Neuronal stem cell (in vitro differentiated cells): ENCODE data around the gene EIF4E1B.
A peak's percentile ranks its signal among the peaks of the same experiment; 100 is the strongest.
"Not testable (repeated sequence)": the region's sequence is repeated elsewhere in the genome, so short reads cannot be mapped to it uniquely, and the experiment has no call there.

Experiments
- DNase-seq: peaks from one replicate; pipeline ENCODE4 v3.0.0-alpha.2; 2013; ENCODE audit warnings: low spot score
- H2AFZ ChIP-seq: one replicate; pipeline ENCODE4 v1.6.1; 2013; ENCODE audit warnings: mild to moderate bottlenecking, low read length, inconsistent platforms
- H2AK5ac ChIP-seq: 2 replicates; pipeline ENCODE4 v1.6.1; 2013; ENCODE audit warnings: low read depth, mild to moderate bottlenecking, inconsistent platforms, low read length, moderate library complexity, mixed read lengths
- H2BK120ac ChIP-seq: 2 replicates; pipeline ENCODE4 v1.6.1; 2013; ENCODE audit warnings: low read depth, mild to moderate bottlenecking, inconsistent platforms, low read length, moderate library complexity, mixed read lengths
- H2BK12ac ChIP-seq: one replicate; pipeline ENCODE4 v1.6.1; 2013; ENCODE audit warnings: low read length, inconsistent platforms
- H2BK15ac ChIP-seq: 2 replicates; pipeline ENCODE4 v1.6.1; 2013; ENCODE audit warnings: mild to moderate bottlenecking, low read length, inconsistent platforms, mixed read lengths
- H2BK5ac ChIP-seq: one replicate; pipeline ENCODE4 v1.6.1; 2013; ENCODE audit warnings: inconsistent platforms, mild to moderate bottlenecking, low read length, moderate library complexity
- H3K14ac ChIP-seq: one replicate; pipeline ENCODE4 v1.6.1; 2013; ENCODE audit warnings: low read length, inconsistent platforms
- H3K18ac ChIP-seq: 2 replicates; pipeline ENCODE4 v1.6.1; 2013; ENCODE audit warnings: low read length, inconsistent platforms
- H3K23ac ChIP-seq: 2 replicates; pipeline ENCODE4 v1.6.1; 2013; ENCODE audit warnings: low read depth, mild to moderate bottlenecking, mixed read lengths, low read length, inconsistent platforms; ENCODE audit not compliant: poor library complexity
- H3K27ac ChIP-seq: replicated peaks from 3 replicates; pipeline ENCODE4 v1.5.1; 2013; ENCODE audit warnings: low read length, inconsistent platforms
- H3K27me3 ChIP-seq, 3 experiments: 2 replicates each; pipeline ENCODE4 v1.6.1; 2013; ENCODE audit warnings: low read length in 3 of 3, mild to moderate bottlenecking in 2 of 3, inconsistent platforms in 1 of 3, low read depth in 1 of 3, mixed read lengths in 1 of 3, moderate library complexity in 1 of 3; ENCODE audit not compliant: control insufficient read depth in 3 of 3, insufficient read depth in 3 of 3
- H3K36me3 ChIP-seq, 2 donors: replicated peaks in 1 of 2; 2 replicates each; pipeline ENCODE4 v1.6.1; 2013; ENCODE audit warnings: low read length in 2 of 2; ENCODE audit not compliant: control insufficient read depth in 2 of 2, insufficient read depth in 2 of 2
- H3K4ac ChIP-seq: 2 replicates; pipeline ENCODE4 v1.6.1; 2013; ENCODE audit warnings: inconsistent platforms, mild to moderate bottlenecking, low read length, moderate library complexity
- H3K4me1 ChIP-seq, 2 donors: 1 replicate in 1 of 2; 2 replicates in 1 of 2; pipeline ENCODE4 v1.6.1; 2013; ENCODE audit warnings: low read length in 2 of 2, low read depth in 1 of 2; ENCODE audit not compliant: control insufficient read depth in 2 of 2, insufficient read depth in 1 of 2
- H3K4me2 ChIP-seq: one replicate; pipeline ENCODE4 v1.6.1; 2013; ENCODE audit warnings: mild to moderate bottlenecking, low read length, inconsistent platforms; ENCODE audit not compliant: insufficient read depth, poor library complexity, severe bottlenecking
- H3K4me3 ChIP-seq, 2 donors: 2 replicates each; pipeline ENCODE4 v1.5.1; 2013; ENCODE audit warnings: low read length in 2 of 2, mild to moderate bottlenecking in 2 of 2, inconsistent platforms in 1 of 2, moderate library complexity in 1 of 2
- H3K79me1 ChIP-seq: one replicate; pipeline ENCODE4 v1.6.1; 2013; ENCODE audit warnings: low read depth, mild to moderate bottlenecking, inconsistent platforms, low read length, moderate library complexity
- H3K9ac ChIP-seq: one replicate; pipeline ENCODE4 v1.6.1; 2013; ENCODE audit warnings: mild to moderate bottlenecking, low read depth, low read length, inconsistent platforms; ENCODE audit not compliant: poor library complexity
- H3K9me3 ChIP-seq, 2 donors: replicated peaks in 1 of 2; 2 replicates each; pipeline versions ENCODE3 to v1.6.1; 2013; ENCODE audit warnings: low read length in 2 of 2, mild to moderate bottlenecking in 2 of 2, inconsistent platforms in 1 of 2, low read depth in 1 of 2, mixed read lengths in 1 of 2, moderate library complexity in 1 of 2; ENCODE audit not compliant: control insufficient read depth in 2 of 2, insufficient read depth in 1 of 2
- H4K8ac ChIP-seq: one replicate; pipeline ENCODE4 v1.6.1; 2013; ENCODE audit warnings: low read depth, mild to moderate bottlenecking, inconsistent platforms, low read length, moderate library complexity
- H4K91ac ChIP-seq: one replicate; pipeline ENCODE4 v1.6.1; 2013; ENCODE audit warnings: low read length, low read depth, mild to moderate bottlenecking, inconsistent platforms; ENCODE audit not compliant: poor library complexity
- WGBS, 2 donors: extraction: QIAGEN DNeasy Blood & Tissue Kit; methylation state at CpG; one replicate each; pipeline ENCODE4 v1.1.7; 2013; ENCODE audit warnings: missing lambda C conversion rate in 2 of 2, mixed read lengths in 1 of 2; ENCODE audit not compliant: insufficient read length in 2 of 2, insufficient replicate concordance in 1 of 2; ENCODE audit errors: extremely low coverage in 2 of 2; 5-methylcytosine and 5-hydroxymethylcytosine counted together

Gene EIF4E1B

GRCh38 chr5:176588297-176588696, 42.2 kb upstream of the EIF4E1B start:
- Histone ChIP-seq H3K14ac (no peak overlapping the region), H4K91ac (no peak overlapping the region), H3K27me3 (peaks cover 0 to 2% (median 0%) of the 10 kb centered on the region in 3 experiments), H3K27ac (no peak overlapping the region), H2BK15ac (no peak overlapping the region), H2AK5ac (no peak overlapping the region), H3K4ac (no peak overlapping the region), H3K4me2 (no peak overlapping the region), H3K4me1 (no peaks in the 10 kb centered on the region), H3K4me3 (peak overlapping the region in 1 of 2 donors; percentile 11), H4K8ac (no peak overlapping the region), H3K18ac (no peak overlapping the region), H3K79me1 (peaks cover 3% of the 10 kb centered on the region), H3K9me3 (peaks cover 15 to 18% of the 10 kb centered on the region in 2 donors), H2AFZ (no peak overlapping the region), H2BK5ac (no peak overlapping the region), H3K23ac (no peak overlapping the region), H3K36me3 (peaks cover 3 to 22% of the 10 kb centered on the region in 2 donors), H2BK12ac (no peak overlapping the region), H2BK120ac (no peak overlapping the region), H3K9ac (no peak overlapping the region)
- DNase-seq = no peak

- Histone ChIP-seq H4K91ac (no peak overlapping the region), H2BK12ac (no peak overlapping the region), H3K4me3 (no peak overlapping the region), H3K14ac (no peak overlapping the region), H3K4me2 (no peak overlapping the region), H3K27ac (no peak overlapping the region), H3K9ac (no peak overlapping the region), H3K18ac (peak overlapping the region; percentile 27), H3K27me3 (peaks cover 0 to 2% (median 0%) of the 10 kb centered on the region in 3 experiments), H4K8ac (no peak overlapping the region), H3K23ac (no peak overlapping the region), H3K4me1 (no peaks in the 10 kb centered on the region), H3K36me3 (peaks cover 3 to 22% of the 10 kb centered on the region in 2 donors), H2BK15ac (no peak overlapping the region), H3K4ac (no peak overlapping the region), H2AK5ac (no peak overlapping the region), H3K79me1 (peaks cover 3% of the 10 kb centered on the region), H2BK120ac (no peak overlapping the region), H2AFZ (no peak overlapping the region), H2BK5ac (no peak overlapping the region), H3K9me3 (peaks cover 15 to 18% of the 10 kb centered on the region in 2 donors)
- no peak for DNase-seq
- WGBS, 2 donors = no CpG with 5 or more reads among the region's 31 CpGs
These were observed 41.3 kb upstream of the EIF4E1B start for GRCh38 chr5:176589039-176589769.

- Histone ChIP-seq H2BK5ac (no peak overlapping the region), H2AFZ (no peak overlapping the region), H3K36me3 (peaks cover 3 to 25% of the 10 kb centered on the region in 2 donors), H3K4ac (no peak overlapping the region), H4K91ac (no peak overlapping the region), H3K14ac (peak overlapping the region; percentile 75), H2BK15ac (no peak overlapping the region), H2BK120ac (no peak overlapping the region), H3K23ac (peak overlapping the region; percentile 52), H3K4me2 (no peak overlapping the region), H2BK12ac (no peak overlapping the region), H3K79me1 (no peaks in the 10 kb centered on the region), H3K4me1 (no peaks in the 10 kb centered on the region), H3K9me3 (peaks cover 10 to 11% of the 10 kb centered on the region in 2 donors), H3K27ac (no peak overlapping the region), H2AK5ac (no peak overlapping the region), H3K18ac (no peak overlapping the region), H3K9ac (no peak overlapping the region), H3K27me3 (peaks cover 0 to 2% (median 0%) of the 10 kb centered on the region in 3 experiments), H3K4me3 (no peak overlapping the region), H4K8ac (no peak overlapping the region)
- no CpG with 5 or more reads among the region's 17 CpGs for WGBS, 2 donors
- no peak for DNase-seq
These were observed 40.3 kb upstream of the EIF4E1B start for GRCh38 chr5:176590035-176590717.

GRCh38 chr5:176591667-176592066, 38.8 kb upstream of the EIF4E1B start:
- H3K4me1 ChIP-seq, H2AFZ ChIP-seq, H3K27ac ChIP-seq, DNase-seq, H3K4me2 ChIP-seq, H4K8ac ChIP-seq, H2BK5ac ChIP-seq, H2BK12ac ChIP-seq, H4K91ac ChIP-seq, H3K79me1 ChIP-seq, H3K23ac ChIP-seq, H3K27me3 ChIP-seq, H2AK5ac ChIP-seq, H3K14ac ChIP-seq, H2BK15ac ChIP-seq, H2BK120ac ChIP-seq, H3K4ac ChIP-seq, H3K18ac ChIP-seq: not testable (repeated sequence)
- H3K4me3 ChIP-seq = peak overlapping the region in 1 of 2 donors; percentile 57
- H3K36me3 ChIP-seq = peaks cover 3 to 34% of the 10 kb centered on the region in 2 donors
- peak overlapping the region; percentile 5 for H3K9ac ChIP-seq
- no CpG with 5 or more reads among the region's 2 CpGs for WGBS, 2 donors
- H3K9me3 ChIP-seq = peaks cover 10 to 11% of the 10 kb centered on the region in 2 donors
